WI38 (cell line): Measurements from ENCODE around the gene TEX101.

Experiments used
- H3K4me3 ChIP-seq: 2 replicates; pipeline ENCODE4 v1.5.1; 2011; ENCODE audit warnings: low read depth, mild to moderate bottlenecking, control low read depth, low read length
- TF ChIP-seq, protein P1 (sequence below): IDR thresholded peaks from 2 replicates; pipeline ENCODE4 v1.5.1; 2012; ENCODE audit warnings: low read depth, mild to moderate bottlenecking, control low read depth, low read length

Gene TEX101

DNA sequence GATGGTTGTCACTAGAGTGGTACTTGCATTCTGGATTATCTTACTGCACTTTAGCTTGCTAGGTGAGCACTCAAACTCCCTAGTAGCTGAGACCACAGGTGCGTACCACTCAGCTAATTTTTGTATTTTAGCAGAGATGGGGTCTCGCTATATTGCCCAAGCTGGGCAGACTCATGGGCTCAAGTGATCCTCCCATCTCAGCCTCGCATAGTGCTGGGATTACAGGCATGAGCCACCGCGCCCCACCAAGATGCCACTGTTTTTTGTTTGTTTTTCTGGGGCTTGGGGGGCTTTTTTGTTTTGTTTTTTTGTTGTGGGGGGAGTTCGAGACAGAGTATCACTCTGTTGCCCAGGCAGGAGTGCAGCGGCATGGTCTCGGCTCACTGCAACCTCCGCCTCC is 33.0 kb downstream of the TEX101 start:
- TF ChIP-seq, protein P1, sequence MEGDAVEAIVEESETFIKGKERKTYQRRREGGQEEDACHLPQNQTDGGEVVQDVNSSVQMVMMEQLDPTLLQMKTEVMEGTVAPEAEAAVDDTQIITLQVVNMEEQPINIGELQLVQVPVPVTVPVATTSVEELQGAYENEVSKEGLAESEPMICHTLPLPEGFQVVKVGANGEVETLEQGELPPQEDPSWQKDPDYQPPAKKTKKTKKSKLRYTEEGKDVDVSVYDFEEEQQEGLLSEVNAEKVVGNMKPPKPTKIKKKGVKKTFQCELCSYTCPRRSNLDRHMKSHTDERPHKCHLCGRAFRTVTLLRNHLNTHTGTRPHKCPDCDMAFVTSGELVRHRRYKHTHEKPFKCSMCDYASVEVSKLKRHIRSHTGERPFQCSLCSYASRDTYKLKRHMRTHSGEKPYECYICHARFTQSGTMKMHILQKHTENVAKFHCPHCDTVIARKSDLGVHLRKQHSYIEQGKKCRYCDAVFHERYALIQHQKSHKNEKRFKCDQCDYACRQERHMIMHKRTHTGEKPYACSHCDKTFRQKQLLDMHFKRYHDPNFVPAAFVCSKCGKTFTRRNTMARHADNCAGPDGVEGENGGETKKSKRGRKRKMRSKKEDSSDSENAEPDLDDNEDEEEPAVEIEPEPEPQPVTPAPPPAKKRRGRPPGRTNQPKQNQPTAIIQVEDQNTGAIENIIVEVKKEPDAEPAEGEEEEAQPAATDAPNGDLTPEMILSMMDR: no peak
- H3K4me3 ChIP-seq: no peak overlapping the region

DNA sequence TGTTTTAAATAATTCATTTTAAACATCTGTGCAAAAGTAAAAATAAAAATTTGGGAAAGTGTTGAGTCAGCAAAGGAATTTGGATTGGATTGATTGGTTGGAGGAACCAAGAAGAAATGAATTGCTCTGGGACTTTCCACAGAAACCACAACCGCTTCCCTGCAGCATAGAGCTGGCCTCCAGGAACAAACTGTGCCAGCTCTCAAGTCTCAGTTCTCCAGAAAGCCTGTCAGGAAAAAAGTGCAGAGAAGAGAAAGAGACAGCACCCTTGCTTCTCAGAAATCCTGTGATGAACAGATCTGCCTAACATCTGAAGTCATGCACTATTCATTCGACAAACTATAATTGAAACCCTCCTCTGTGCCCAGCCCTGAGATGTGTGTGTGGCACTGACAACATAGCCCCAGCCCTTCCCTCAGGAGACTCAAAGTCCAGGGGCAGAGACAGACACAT is 35.9 kb downstream of the TEX101 start:
- TF ChIP-seq, protein P1: no peak

DNA sequence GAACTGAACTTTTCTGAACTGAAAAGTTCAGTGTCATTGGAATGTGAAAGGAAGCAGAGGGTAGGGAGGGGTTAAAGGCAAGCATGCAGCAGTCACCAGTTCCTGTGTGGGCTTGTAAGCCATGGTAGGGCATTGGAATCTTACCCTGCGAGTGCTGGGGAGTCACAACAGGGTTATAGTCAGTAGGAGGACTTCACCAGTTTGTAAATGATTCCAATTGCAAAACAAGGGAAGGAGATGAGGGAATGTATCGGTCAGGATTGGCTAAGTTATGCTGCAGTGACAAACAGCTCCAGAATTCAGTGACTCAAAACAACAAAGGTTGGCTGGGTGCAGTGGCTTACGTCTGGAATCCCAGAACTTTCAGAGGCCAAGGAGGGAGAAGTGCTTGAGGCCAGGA is 37.9 kb downstream of the TEX101 start:
- TF ChIP-seq, protein P1: no peak
- H3K4me3 ChIP-seq: no peak overlapping the region

More for the DNA sequence above, 35.9 kb downstream of the TEX101 start:
- H3K4me3 ChIP-seq: no peak overlapping the region

DNA sequence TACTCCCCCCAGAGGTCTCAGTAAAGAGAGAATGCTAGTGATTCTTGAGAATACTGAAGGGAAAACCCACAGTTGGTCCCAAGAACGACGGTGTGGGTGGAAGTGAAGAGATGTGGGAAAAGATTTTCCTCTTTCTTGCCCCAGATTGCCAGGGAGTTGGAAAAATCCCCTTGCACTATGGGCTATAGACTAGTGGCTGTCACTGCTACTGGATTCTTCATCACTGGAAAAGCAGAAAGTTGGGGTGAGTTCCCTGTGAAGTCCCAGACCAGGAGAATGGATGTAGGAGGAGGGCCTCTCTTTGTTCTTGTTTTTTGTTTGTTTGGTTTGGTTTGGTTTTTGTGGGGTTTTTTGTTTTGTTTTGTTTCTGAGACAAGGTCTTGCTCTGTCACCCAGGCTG is 39.3 kb downstream of the TEX101 start:
- TF ChIP-seq, protein P1: no peak
- H3K4me3 ChIP-seq: no peak overlapping the region

DNA sequence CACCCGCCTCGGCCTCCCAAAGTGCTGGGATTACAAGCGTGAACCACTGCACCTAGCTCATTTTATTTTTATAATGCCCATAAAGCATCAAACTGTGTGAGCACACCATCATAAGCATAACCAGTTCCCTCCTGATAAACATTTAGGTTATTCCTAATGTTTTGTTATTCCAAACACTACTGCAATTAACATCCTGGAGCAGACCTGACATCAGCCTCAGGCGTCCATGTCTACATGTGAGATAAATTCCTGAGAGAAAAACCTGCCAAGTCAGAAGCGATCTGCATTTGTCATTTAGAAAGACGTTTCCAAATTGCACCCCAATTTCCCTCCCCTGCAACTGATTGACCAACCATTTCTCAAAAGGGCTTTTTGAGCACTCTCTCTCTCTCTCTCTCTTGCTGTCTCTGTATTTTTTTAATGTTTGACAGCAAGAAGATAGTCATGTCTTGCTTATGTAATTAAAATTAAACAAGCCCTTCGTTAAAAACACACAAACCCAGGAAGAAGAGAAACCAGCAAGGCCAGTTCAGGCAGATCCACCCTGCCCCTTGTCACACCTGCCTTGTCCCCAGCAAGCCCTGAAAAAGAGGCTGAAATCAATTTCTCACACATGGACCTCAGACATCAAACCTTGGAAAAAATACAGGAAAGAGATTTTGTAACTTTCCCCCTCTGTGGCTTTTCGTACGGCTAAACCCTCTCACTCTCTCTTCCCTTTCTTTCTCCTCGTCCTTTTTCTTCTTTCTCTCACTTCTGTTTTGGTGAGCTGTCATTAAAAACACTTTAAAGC is 40.8 kb downstream of the TEX101 start:
- peak overlapping the region; percentile 21; the same call in 1 of the 2 replicates for H3K4me3 ChIP-seq
- TF ChIP-seq, protein P1: no peak

DNA sequence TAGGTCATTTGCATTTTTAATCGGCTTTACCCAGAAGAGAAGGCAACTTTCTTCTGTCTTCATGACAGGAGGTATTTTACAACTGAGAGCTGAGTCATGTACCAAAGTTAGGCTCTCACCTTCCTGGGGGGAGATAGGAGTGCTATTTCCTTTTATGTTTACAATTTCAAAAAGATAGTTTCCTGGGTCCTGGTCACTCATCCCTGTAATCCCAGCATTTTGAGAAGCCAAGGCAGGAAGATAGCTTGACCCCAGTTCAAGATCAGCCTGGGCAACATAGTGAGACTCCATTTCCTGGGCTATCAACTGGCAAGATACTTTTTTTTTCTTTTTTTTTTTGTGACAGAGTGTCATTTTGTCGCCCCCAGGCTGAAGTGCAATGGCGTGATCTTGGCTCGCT is 43.1 kb downstream of the TEX101 start:
- TF ChIP-seq, protein P1: no peak
- no peak overlapping the region for H3K4me3 ChIP-seq

DNA sequence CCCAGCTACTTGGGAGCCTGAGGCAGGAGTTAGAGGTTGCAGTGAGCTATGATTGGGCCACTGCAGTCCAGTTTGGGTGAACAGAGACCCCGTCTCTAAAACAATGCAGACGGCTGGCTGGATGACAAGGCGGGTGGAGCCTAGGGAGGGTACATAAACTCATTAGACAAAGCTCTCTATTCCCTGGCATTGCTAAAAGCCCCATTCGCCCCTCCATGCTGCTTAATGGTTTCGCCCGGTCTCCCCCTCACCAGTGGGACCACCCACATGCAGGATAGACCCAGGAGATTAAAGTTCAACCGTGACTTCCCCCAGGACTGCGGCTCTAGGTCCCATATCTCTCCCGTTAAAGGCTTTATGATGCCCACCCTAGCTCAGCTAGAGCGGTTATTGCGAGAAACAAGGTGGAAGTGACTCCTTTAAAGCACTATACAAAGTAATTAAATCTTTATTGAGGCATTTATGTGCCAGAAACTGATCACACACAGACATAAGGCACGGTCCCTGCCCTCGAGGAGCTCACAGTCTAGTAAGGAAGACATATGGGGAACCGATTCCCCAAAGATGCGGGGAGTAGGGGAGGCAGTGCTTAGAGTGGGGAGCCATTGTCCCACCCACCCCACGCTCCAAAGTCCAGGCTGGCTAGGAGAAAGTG is 45.8 kb downstream of the TEX101 start:
- TF ChIP-seq, protein P1: no peak
- H3K4me3 ChIP-seq: no peak overlapping the region
